GM12892 (cell line): Measurements from ENCODE around the gene SMIM12.

Experiments
- POLR2A ChIP-seq: IDR thresholded peaks from 2 replicates; pipeline ENCODE4 v1.6.1; 2011; ENCODE audit warnings: low read depth, low read length, control low read depth
- POLR2AphosphoS5 ChIP-seq: IDR thresholded peaks from 2 replicates; pipeline ENCODE4 v1.6.1; 2011; ENCODE audit warnings: low read depth, low read length, control low read depth
- TAF1 ChIP-seq: IDR thresholded peaks from 2 replicates; pipeline ENCODE4 v1.6.1; 2011; ENCODE audit warnings: low read depth, mild to moderate bottlenecking, control low read depth, low read length, borderline replicate concordance

DNA sequence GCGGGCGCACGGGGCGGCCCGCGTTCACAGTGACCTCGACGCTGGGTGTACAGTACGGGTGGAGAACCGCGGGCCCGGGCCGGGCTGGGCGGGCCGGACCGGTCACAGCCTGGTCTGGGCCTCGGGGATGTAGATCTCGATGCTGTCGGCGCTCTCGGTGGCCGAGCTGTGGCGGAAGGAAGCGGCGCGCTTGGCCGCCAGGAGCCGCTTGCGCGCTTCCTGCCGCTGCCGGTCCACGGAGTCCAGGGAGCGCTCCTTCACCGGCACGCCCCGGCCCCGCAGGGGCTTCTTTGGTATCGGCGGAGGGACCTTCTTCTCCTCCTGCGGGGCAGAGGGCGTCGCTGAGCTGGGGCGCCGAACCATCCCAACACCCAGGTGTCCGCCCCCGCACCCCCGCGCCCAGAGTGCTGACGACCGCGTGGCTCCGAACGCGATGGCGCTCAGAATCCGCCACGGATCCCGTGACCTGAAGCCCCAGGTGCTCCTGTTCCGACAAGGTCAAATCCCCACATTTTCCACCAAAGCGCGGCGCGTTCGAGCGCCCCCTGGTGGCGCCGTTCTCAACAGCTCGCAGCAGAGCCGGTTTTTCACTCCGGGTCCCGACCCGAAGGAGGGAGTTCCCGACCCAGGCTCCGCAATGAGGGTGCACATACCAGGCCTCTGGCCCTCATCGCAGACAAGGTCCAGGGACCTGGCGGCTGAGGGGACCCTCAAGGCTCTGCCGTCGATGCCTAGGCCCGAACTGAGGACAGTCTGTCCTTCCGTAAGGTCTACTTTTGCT, 6.6 kb upstream of the SMIM12 start:
- TF ChIP-seq POLR2A (peak; percentile 79), POLR2AphosphoS5 (no peak), TAF1 (0 out of 2 replicates have a peak, but pooled peaks have one; percentile 33)
